GM12874 (cell line): ENCODE measurements around the gene RALY.

Source experiments
- TF ChIP-seq, protein P1 (sequence below): IDR thresholded peaks from 2 replicates; pipeline ENCODE4 v1.5.1; 2011; ENCODE audit warnings: low read depth, mild to moderate bottlenecking, control low read depth, low read length, moderate library complexity; ENCODE audit not compliant: insufficient read depth

Gene RALY

DNA sequence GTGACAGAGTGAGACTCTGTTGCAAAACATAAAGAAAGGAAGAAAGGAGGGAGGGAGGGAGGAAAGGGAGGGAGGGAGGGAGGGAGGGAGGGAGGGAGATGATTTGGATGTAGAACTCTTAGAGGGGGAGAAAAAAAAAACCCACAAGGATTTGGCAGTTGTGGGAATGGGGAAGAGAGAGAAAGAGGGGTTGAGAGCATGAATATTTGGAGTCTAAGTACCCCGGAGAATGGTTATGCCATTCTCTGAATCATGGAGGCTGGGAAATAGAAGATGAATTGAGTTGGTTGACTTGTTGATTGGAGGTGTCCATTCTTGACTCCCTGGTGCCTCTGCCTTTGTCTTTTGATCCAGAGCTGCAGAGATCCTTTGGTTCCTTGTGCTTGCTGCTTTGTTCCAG lies 35.7 kb downstream of the RALY start:
- TF ChIP-seq, protein P1, sequence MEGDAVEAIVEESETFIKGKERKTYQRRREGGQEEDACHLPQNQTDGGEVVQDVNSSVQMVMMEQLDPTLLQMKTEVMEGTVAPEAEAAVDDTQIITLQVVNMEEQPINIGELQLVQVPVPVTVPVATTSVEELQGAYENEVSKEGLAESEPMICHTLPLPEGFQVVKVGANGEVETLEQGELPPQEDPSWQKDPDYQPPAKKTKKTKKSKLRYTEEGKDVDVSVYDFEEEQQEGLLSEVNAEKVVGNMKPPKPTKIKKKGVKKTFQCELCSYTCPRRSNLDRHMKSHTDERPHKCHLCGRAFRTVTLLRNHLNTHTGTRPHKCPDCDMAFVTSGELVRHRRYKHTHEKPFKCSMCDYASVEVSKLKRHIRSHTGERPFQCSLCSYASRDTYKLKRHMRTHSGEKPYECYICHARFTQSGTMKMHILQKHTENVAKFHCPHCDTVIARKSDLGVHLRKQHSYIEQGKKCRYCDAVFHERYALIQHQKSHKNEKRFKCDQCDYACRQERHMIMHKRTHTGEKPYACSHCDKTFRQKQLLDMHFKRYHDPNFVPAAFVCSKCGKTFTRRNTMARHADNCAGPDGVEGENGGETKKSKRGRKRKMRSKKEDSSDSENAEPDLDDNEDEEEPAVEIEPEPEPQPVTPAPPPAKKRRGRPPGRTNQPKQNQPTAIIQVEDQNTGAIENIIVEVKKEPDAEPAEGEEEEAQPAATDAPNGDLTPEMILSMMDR: no peak

DNA sequence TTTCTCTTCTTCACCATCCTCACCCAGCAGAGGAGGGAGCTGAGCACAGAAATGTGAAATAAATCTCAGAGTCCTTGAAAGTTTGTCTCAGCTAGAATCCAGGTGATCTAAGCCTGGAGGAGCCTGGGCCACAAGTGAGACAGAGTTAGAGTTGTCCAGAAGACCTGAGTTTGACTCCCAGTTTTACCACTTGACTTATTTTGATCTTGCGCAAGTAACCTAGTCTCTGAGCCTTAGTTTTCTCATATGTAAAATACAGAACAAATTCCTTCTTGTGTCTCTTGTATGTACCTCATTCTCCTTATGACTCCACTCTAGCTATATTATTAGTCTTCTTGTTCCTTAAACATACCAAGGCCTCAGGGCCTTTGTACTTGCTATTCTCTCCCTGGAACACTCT lies 36.7 kb downstream of the RALY start:
- TF ChIP-seq, protein P1: no peak

DNA sequence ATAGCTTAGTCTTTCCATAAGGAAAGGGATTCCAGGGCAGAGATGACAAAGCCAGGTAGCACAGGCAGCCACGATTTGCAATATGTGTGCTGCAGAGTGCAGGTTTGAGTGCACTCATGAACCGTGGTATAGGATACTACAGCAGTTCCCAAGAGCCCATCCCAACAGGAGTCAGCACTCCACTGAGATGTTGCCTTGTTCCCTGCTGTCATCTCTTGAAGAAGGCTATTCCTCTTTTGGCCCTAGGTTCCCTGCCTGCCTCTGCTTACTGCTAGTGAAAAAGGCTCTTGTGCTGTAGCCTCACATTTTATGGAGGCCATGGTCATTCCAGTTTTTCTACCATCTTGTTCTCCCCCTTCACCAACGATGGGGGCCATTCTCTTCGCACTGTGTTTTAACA lies 40.2 kb downstream of the RALY start:
- TF ChIP-seq, protein P1: no peak

DNA sequence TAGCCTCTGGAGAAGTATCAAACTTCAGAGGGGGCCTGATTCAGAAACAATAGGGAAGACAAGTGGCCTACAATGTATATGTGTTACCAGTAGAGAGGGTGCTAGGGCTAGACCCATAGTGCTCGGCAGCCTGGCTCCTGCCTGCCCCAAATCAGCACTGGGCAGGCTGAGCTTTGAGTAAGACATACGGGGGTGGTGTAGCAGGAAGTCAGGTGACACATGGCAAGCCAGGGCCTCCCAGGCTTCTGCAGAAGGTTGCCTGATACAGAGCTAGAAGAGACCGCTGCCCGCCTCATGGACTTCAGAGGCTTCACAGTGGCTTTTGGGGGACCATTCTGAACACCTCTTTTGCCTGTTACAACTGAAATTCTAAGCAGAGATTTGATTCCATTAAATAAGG lies 43.4 kb downstream of the RALY start:
- TF ChIP-seq, protein P1: no peak

DNA sequence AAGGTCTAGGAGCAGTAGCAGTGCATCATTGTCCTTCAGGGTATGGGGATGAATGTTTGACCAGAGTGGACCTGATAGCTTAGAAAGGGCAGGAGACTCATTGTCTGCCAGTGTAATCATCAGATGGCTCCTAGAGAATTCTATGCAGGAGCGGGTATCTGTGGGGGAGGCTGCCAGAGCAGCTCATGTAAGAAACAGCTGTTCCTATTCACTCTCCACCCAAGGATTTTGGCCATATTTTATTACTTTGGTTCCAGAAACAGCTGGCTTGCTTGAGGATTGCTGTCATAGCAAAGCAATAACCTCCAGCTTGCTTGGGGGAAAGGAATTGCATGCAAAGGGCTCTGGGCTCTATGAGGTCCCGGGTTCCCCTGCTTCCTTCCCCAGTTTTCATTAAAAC lies 44.1 kb downstream of the RALY start:
- TF ChIP-seq, protein P1: no peak

DNA sequence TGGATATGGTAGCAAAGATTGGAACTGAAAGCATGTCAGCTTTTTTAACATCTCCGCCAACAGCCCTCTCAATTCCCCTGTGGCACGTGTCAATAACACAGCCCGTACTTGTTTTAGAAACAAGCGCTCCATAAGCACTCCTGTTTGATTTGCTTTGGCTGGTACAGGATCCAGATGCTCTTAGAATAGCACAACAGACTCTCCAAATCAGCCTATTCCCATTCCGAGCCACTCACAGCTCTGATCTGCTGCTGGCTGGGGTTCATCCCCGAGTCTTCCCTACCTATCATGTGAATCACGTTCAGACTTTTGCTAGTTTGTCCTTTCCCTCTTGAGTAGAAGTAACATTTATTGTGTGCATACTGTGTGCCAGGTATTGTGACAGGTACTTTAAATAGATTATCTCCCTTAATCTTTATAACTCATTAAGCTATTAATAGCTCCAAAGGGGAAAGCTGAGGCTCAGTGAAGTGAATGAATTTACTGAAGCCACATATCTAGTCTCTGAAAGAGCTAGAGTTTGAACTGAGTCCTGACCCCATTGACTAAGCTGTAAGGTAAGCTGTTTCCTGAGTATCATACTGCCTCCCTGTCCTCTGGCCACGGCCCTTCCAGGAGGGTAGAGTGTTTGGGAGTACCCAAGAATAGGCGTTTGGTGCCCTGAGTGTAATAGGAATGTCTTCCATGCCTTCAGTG lies 46.7 kb downstream of the RALY start:
- TF ChIP-seq, protein P1: no peak

DNA sequence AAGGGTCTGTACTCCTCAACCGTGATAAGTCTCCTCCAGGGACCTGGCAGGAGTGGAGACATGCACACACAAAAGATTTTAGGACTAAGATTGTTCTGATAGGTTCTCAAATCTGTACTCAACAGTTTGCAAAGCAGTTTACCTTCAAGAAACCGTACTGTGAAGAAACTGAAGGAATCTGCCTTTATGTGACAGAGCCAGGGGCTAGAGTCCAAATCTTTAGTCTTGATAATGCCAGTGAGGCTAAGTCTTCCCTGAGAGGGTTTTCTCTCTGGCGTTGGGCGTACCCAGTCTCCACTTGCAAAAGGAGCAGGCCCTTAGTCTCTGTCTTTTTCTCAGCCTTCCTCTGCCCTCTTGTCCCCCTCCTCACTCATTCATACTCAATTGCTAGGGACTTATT lies 47.5 kb downstream of the RALY start:
- TF ChIP-seq, protein P1: no peak

DNA sequence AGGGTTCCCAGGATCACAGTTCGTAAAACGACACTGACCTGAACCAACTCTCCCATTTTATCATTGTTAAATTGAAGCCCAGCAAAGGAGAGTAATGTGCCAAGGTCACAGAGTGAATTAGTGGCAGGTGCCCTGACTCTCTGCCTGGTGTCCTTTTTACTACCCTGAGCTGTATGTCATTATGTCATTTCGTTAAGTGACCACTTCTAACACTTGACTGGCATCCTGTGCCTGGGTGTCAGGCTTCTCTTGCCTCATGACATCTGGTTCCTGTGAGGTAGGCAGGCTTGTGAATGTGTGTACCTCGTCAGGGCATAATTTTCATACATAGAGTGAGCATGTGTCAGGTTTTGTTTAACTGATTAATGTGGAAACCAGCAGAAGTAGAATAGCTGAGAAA lies 48.6 kb downstream of the RALY start:
- TF ChIP-seq, protein P1: no peak
